K562 (cell line): Measurements from ENCODE around the gene CDRT4. TPM values are rescaled to one million over a fixed set of nuclear protein-coding genes. Genes with fewer than 3 reads are reported as not detected.

Experiments
- ATAC-seq: fragments of 200-7000 bp; cut with Tn5 transposase; 3 replicates; pipeline ENCODE4 v1.9.1; 2020; ENCODE audit warnings: moderate library complexity
- BruUV-seq: library from RNA; stranded (reverse); fragments of 400-500 nt; replicated peaks from 2 replicates; lab custom pipeline; 2021; lab: Mats Ljungman, UMichigan
- CTCF ChIA-PET: fragments of 300-600 bp; formaldehyde crosslinking; extraction: SDS; loops from one replicate; lab custom pipeline; 2021; ENCODE audit warnings: low intra/inter-chr PET ratio; lab: Yijun Ruan, JAX
- POLR2A ChIA-PET: fragments of 300-600, 350-650 bp; sonication (Branson Sonifier 250); formaldehyde crosslinking; extraction: SDS; loops from one replicate; lab custom pipeline; 2021; ENCODE audit warnings: antibody characterized with exemption, inconsistent platforms; lab: Yijun Ruan, JAX
- DNase-seq, 4 experiments: peaks; one replicate each; pipeline versions ENCODE4 v3.0.0 to v3.0.0-alpha.2; 2011 to 2018; ENCODE audit warnings: low spot score in 3 of 4, mixed read lengths in 3 of 4; ENCODE audit errors: extremely low read depth in 1 of 4
- FAIRE-seq: peaks from 2 replicates; lab custom pipeline; 2011; peaks lifted over from hg19 to GRCh38; lab: Jason Lieb, UNC
- H2AFZ ChIP-seq: 2 replicates; pipeline ENCODE4 v1.6.0; 2011; ENCODE audit warnings: low read depth, low read length, control low read depth, inconsistent platforms
- H3K27ac ChIP-seq: fragments of 200-600 bp; 3 replicates; pipeline ENCODE4 v1.8.0; 2011; ENCODE audit warnings: low read depth, mild to moderate bottlenecking, control low read depth, inconsistent platforms, low read length, moderate library complexity, mixed read lengths; ENCODE audit errors: extremely low read depth
- H3K27me3 ChIP-seq, 2 experiments: fragments of 300-600 bp in 1 of 2; 2 replicates in 1 of 2; 3 replicates in 1 of 2; pipeline versions ENCODE4 v1.6.0 to v1.8.0; 2011; ENCODE audit warnings: inconsistent platforms in 2 of 2, low read length in 2 of 2, mild to moderate bottlenecking in 1 of 2, mixed read lengths in 1 of 2, moderate library complexity in 1 of 2; ENCODE audit not compliant: control insufficient read depth in 2 of 2, insufficient read depth in 2 of 2
- H3K36me3 ChIP-seq: fragments of 300-600 bp; 3 replicates; pipeline ENCODE4 v1.8.0; 2011; ENCODE audit warnings: mild to moderate bottlenecking, low read length, inconsistent platforms; ENCODE audit not compliant: control insufficient read depth, insufficient read depth
- H3K4me1 ChIP-seq, 2 experiments: fragments of 200-600 bp in 1 of 2; replicated peaks in 1 of 2; 2 replicates in 1 of 2; 3 replicates in 1 of 2; pipeline versions ENCODE4 v1.5.1 to v1.8.0; 2011; ENCODE audit warnings: inconsistent platforms in 2 of 2, low read length in 2 of 2, mild to moderate bottlenecking in 1 of 2, mixed read lengths in 1 of 2, moderate library complexity in 1 of 2; ENCODE audit not compliant: control insufficient read depth in 2 of 2, insufficient read depth in 2 of 2
- H3K4me2 ChIP-seq: 2 replicates; pipeline ENCODE4 v1.6.1; 2011; ENCODE audit warnings: low read length, control low read depth, inconsistent platforms, mixed read lengths; ENCODE audit not compliant: insufficient read depth
- H3K4me3 ChIP-seq: fragments of 200-600 bp; sonication (generic), shearing (Covaris generic); 2 replicates; pipeline ENCODE4 v1.5.1; 2016; ENCODE audit warnings: control low read depth, inconsistent platforms
- H3K79me2 ChIP-seq: fragments of 200-600 bp; 3 replicates; pipeline ENCODE4 v1.8.0; 2011; ENCODE audit warnings: low read length, inconsistent platforms; ENCODE audit not compliant: control insufficient read depth, insufficient read depth
- H3K9ac ChIP-seq, 2 experiments: 2 replicates each; pipeline versions ENCODE4 v1.6.0 to v1.6.1; 2011; ENCODE audit warnings: low read depth in 2 of 2, low read length in 2 of 2, control low read depth in 1 of 2, inconsistent platforms in 1 of 2, mild to moderate bottlenecking in 1 of 2, mixed read lengths in 1 of 2; ENCODE audit not compliant: insufficient read depth in 1 of 2
- H3K9me1 ChIP-seq: one replicate; pipeline ENCODE4 v1.6.0; 2011; ENCODE audit warnings: inconsistent platforms, mild to moderate bottlenecking, low read length, moderate library complexity; ENCODE audit not compliant: control insufficient read depth, insufficient read depth
- H3K9me3 ChIP-seq: replicated peaks from 2 replicates; pipeline ENCODE4 v1.5.1; 2011; ENCODE audit warnings: low read depth, low read length, inconsistent platforms; ENCODE audit not compliant: control insufficient read depth, insufficient read depth
- H4K20me1 ChIP-seq: replicated peaks from 2 replicates; pipeline ENCODE4 v1.6.1; 2011; ENCODE audit warnings: low read length, inconsistent platforms, mixed read lengths; ENCODE audit not compliant: control insufficient read depth, insufficient read depth
- CTCF ChIP-seq, 3 experiments: IDR thresholded peaks in 2 of 3; conservative IDR thresholded peaks in 1 of 3; 2 replicates each; pipeline ENCODE4 v1.5.1; 2011 to 2012; ENCODE audit warnings: low read length in 3 of 3, mild to moderate bottlenecking in 3 of 3, control low read depth in 2 of 3, improper control_type of control experiment in 1 of 3, inconsistent platforms in 1 of 3, low read depth in 1 of 3, mixed read lengths in 1 of 3, moderate library complexity in 1 of 3; ENCODE audit not compliant: insufficient read depth in 2 of 3
- GATA2 ChIP-seq: sonication (generic); formaldehyde crosslinking; IDR thresholded peaks from 2 replicates; pipeline ENCODE4 v1.4.0; 2020; ENCODE audit warnings: mild to moderate bottlenecking, missing genetic modification reagents
- GATAD2A ChIP-seq: fragments of 450-650 bp; IDR thresholded peaks from 2 replicates; pipeline ENCODE4 v1.6.1; 2017
- HBP1 ChIP-seq: fragments of 450-650 bp; formaldehyde crosslinking; IDR thresholded peaks from 2 replicates; pipeline ENCODE4 v1.4.0; 2022; ENCODE audit warnings: missing genetic modification characterization
- KHSRP ChIP-seq: fragments of 450-650 bp; IDR thresholded peaks from 2 replicates; pipeline ENCODE4 v1.6.1; 2017
- MED1 ChIP-seq: sonication (generic); formaldehyde crosslinking; IDR thresholded peaks from 2 replicates; pipeline ENCODE4 v1.8.1; 2023; ENCODE audit warnings: missing genetic modification reagents, borderline replicate concordance
- RB1 ChIP-seq: fragments of 450-650 bp; IDR thresholded peaks from 2 replicates; pipeline ENCODE4 v1.6.1; 2017; ENCODE audit warnings: low read depth, mild to moderate bottlenecking
- SMAD1 ChIP-seq: fragments of 150-350 bp; IDR thresholded peaks from 2 replicates; pipeline ENCODE4 v1.6.1; 2014; ENCODE audit warnings: low read length, low read depth; ENCODE audit not compliant: partially characterized antibody
- SMARCC2 ChIP-seq: fragments of 450-650 bp; IDR thresholded peaks from 2 replicates; pipeline ENCODE4 v1.6.1; 2017; ENCODE audit warnings: antibody characterized with exemption, moderate library complexity, mild to moderate bottlenecking, low read depth
- ZBTB49 ChIP-seq: sonication (generic); formaldehyde crosslinking; IDR thresholded peaks from 2 replicates; pipeline ENCODE4 v1.8.0; 2022; ENCODE audit warnings: missing genetic modification reagents, mild to moderate bottlenecking, borderline replicate concordance
- ZBTB9 ChIP-seq: fragments of 450-650 bp; formaldehyde crosslinking; IDR thresholded peaks from 2 replicates; pipeline ENCODE4 v1.4.0; 2020; ENCODE audit warnings: mild to moderate bottlenecking, moderate library complexity
- ZKSCAN1 ChIP-seq: fragments of 150-350 bp; IDR thresholded peaks from 2 replicates; pipeline ENCODE4 v1.6.1; 2016; ENCODE audit warnings: low read depth, low read length
- ZNF140 ChIP-seq: fragments of 250-450 bp; sonication (Bioruptor Pico); IDR thresholded peaks from 2 replicates; pipeline ENCODE4 v1.8.0; 2021; ENCODE audit warnings: moderate library complexity, mild to moderate bottlenecking, inconsistent platforms
- ZNF830 ChIP-seq: fragments of 250-450 bp; sonication (Bioruptor Pico); IDR thresholded peaks from 2 replicates; pipeline ENCODE4 v1.5.0; 2021; ENCODE audit warnings: mild to moderate bottlenecking
- WGBS: fragments of 100-300 bp; shearing (Covaris generic); methylation state at CpG from one replicate; pipeline ENCODE4 v1.1.6; 2016; ENCODE audit warnings: low coverage, mixed read lengths; ENCODE audit not compliant: insufficient coverage; ENCODE audit errors: missing lambda C conversion rate; 5-methylcytosine and 5-hydroxymethylcytosine counted together
- in situ Hi-C: fragments of 300-500 bp; cut with MboI; formaldehyde crosslinking; loops from 4 replicates; pipeline ENCODE4 v1.15.0; 2018; ENCODE audit warnings: inconsistent platforms, mixed read lengths
- intact Hi-C: fragments of 100-400 bp; cut with micrococcal nuclease; formaldehyde crosslinking; loops from 2 replicates; pipeline ENCODE4 v1.14.2; 2022
- polyA plus RNA-seq, 8 experiments: library from polyadenylated mRNA; depleted of rRNA in 4 of 8; stranded (reverse) in 5 of 8; unstranded in 3 of 8; fragments of >200 nt; fragmentation: Nextera tagmentation in 2 of 8; fragmentation: Illumina TruSeq in 1 of 8; extraction: Ambion mirVana in 2 of 8; extraction: Trizol in 1 of 8; gene quantifications; 2 replicates each; pipeline versions ENCODE4 v1.2.1 to v1.2.3, GENCODE V29; 2011 to 2014; ENCODE audit warnings: inconsistent platforms in 1 of 8, missing spikeins in 1 of 8
- total RNA-seq, 7 experiments: library from RNA; depleted of rRNA in 6 of 7; stranded (reverse); fragments of >200 nt in 6 of 7; fragmentation: Illumina TruSeq in 2 of 7; extraction: Trizol in 2 of 7; gene quantifications; 2 replicates each; pipeline versions ENCODE4 v1.2.1 to v1.2.3, GENCODE V29; 2011 to 2021; ENCODE audit warnings: low replicate concordance in 1 of 7

Gene CDRT4
- total and polyA plus RNA-seq, 9 of the 15 experiments (the other 6 are each of a cell fraction or from before 2014, with no cell fraction given), result 1.7 to 6.4 (median 3.5) TPM

- no peaks in the 10 kb centered on the region for H3K36me3 ChIP-seq
- ChIA-PET CTCF (no interaction called here), POLR2A (no interaction called here)
- no TSS peak for BruUV-seq
- H3K9ac ChIP-seq, result no peak overlapping the region
- H3K27ac ChIP-seq, result no peak overlapping the region
- no peak overlapping the region for H3K4me3 ChIP-seq
- DNase-seq (peak; percentile 10 to 27 (median 22)), FAIRE-seq (no peak), ATAC-seq (peak; percentile 64; the same call in 2 of the 3 replicates)
- H3K27me3 ChIP-seq, result no peaks in the 10 kb centered on the region
- no peak overlapping the region for H3K4me2 ChIP-seq
- in situ Hi-C loops (no loop called here), intact Hi-C loops (loop anchor here (10.0 kb wide), 1 partner anchor 49 kb away; no protein-coding TSS in a partner anchor)
- H3K79me2 ChIP-seq, result no peaks in the 10 kb centered on the region
- WGBS, result 35% methylated on average over 8 of the region's 10 CpGs
- H2AFZ ChIP-seq, result no peak overlapping the region
- H4K20me1 ChIP-seq, result no peaks in the 10 kb centered on the region
- no peaks in the 10 kb centered on the region for H3K9me1 ChIP-seq
- H3K9me3 ChIP-seq, result no peaks in the 10 kb centered on the region
- peaks cover 0 to 15% of the 10 kb centered on the region in 2 experiments; a peak in 3 of 5 replicates for H3K4me1 ChIP-seq
- TF ChIP-seq GATAD2A, result no peak
- TF ChIP-seq SMAD1, result no peak
- TF ChIP-seq ZBTB9 (CRISPR knock-in tag), result no peak
- no peak for TF ChIP-seq ZKSCAN1
- TF ChIP-seq GATA2, result peak; percentile 27; the same call in 1 of the 2 replicates
- no peak for TF ChIP-seq ZBTB49
- no peak for TF ChIP-seq MED1 (CRISPR knock-in tag)
- TF ChIP-seq ZNF140, result no peak
- no peak for TF ChIP-seq SMARCC2
- TF ChIP-seq ZNF830 (CRISPR knock-in tag), result no peak
- peak; percentile 24 to 57 (median 35); a peak in 5 of 6 replicates for TF ChIP-seq CTCF (IDR thresholded peaks at IDR 0.05 in 2 of 3, conservative IDR thresholded peaks at IDR 0.05 in 1 of 3; ENCODE audit: insufficient read depth in 2 of 3, low read depth in 1 of 3, low read length in 3 of 3)
- TF ChIP-seq KHSRP, result no peak
- TF ChIP-seq HBP1 (CRISPR knock-in tag), result no peak
- TF ChIP-seq RB1, result no peak
These were observed 21.4 kb downstream of the CDRT4 start for GRCh38 chr17:15446036-15446435.
